Putamen (tissue), 1 donor: ENCODE results near the gene NOS2.
"Not testable (repeated sequence)": the region's sequence is repeated elsewhere in the genome, so short reads cannot be mapped to it uniquely, and the experiment has no call there.

Experiments
- DNase-seq: peaks from one replicate; pipeline ENCODE4 v3.0.0-alpha.2; 2016; ENCODE audit warnings: low spot score

NOS2 gene

DNA sequence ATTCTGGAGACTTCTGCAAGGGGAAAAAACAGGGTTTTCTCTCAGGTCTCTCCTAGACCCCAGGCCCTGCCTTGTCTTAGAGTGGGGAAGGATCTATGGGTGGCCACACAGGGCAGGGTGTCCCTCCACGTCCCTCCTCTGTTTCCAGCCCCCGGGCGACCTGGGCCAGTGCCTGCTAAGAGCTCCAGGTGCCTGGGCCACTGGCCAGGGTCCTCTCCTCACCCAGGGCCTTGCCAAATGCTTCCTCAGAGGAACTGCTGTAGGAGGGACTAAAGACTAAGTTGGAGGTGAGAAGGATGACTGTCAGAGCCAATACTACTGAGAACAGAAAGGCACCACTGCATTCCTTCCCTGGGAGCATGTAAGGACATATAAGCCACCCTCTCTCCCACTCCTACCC is 11.4 kb downstream of the NOS2 start:
- no peak for DNase-seq

DNA sequence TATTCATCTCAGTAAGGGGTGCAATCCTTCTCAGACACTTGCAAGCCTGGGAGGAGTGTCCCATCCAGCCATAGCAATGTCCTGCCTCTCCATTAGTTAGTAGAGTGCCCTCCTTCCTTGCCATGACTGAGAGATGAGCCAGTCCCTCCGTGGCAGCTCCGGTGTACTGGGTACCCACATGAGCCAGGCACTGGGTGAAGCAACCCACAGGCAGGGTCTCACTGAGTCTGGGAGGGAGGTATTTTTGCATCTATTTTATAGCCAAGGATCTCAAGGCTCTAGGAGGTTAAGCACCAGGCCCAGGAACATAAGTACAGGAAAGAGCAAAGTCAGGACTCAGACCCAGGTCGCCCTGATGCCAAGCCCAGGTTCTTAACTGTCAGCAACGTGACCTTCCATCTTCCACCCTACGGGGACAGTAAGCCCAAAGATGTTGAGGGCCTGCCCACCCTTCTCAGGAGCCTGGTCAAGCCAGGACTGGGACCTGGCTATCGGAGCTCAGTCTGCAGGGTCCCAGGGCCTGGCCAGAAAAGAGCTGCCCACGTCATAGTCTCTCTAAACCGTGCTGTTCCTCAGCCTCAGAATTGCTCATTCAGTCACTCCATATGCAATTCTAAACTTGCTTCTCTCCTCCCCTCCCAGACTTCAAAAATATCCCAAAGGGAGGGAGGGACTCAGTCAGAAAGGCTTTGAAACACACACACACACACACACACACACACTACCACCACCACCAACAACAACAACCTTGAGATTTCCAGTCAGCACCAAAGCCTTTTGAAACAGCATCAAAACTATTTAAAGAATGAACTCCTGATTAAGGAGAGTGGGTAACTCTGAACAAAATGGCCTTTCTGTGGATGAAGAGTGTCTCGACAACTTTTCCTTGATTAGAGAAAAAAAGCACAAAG is 16.6 kb downstream of the NOS2 start:
- DNase-seq = no peak

DNA sequence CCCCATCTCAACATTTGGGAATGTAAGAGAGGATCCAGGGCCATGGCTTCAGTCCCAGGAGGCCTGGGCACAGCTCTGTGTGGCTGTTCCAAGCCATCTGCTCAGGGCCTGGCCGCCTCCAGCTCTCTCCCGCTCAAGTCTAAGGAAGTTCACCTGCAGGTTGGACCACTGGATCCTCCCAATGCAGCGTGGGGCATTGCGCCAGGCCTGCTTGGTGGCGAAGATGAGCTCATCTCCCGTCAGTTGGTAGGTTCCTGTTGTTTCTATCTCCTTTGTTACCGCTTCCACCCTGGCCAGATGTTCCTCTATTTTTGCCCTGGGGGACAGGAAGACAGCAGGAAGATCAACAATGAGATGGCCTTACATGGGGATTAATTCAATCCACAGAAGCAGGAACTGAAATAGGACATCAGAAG is 17.5 kb downstream of the NOS2 start:
- DNase-seq = no peak

DNA sequence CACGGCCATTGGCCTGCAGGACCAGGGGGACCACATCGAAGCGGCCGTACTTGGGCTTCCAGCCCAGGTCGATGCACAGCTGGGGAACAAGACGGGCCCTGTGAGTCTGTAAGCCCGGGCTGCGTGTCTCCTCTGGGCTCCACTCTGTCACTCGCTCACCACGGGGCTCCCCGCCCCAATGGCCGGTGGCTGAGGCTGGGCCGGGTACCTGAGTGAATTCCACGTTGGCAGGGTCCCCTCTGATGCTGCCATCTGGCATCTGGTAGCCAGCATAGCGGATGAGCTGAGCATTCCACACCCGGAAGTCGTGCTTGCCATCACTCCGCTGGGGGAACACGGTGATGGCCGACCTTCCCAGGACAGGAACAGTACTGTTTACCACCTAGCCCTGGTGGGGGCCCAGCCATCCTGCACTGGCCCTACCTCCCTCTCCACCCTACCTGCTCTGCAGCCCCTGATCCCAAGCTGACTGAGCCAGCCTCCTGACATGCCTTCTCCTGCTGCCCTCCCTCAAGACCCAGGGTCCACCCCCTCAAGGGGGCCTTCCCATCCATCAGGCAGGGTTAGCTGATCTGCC is 19.4 kb downstream of the NOS2 start:
- no peak for DNase-seq

DNA sequence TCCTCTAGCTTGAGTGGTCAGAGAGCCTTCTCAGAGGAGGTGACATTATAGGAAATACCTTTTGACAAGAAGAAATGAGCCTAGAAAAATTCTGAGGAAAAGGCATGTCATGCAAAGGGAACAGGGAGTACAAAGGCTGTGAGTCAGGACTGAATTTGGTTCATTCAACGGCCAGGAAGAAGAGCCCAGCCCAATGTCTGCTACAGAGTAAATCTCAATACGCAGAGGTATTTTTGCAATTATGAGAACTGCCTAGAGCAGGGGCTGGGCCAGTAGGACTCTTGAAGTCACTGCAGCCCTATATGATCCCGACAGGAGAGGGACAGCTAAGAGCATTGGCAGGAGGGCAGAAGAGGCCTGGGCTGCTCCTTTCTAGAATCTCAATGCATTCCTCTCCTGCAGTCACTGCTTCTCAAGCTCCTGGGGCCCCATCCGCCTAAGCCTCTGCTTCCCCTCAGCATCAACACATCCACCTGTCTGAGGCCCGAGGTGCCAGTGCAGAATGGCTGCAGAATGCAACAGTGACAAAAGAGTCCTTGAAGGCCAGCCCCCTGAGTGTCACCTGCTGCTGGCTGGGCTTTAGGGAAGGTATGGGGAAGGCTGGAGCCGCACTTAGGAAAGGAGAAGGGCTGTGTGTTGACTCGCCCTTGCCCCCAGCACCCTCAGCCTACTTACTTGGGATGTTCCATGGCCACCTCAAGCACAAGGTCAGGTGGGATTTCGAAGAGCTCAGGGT is 20.1 kb downstream of the NOS2 start:
- DNase-seq = no peak

DNA sequence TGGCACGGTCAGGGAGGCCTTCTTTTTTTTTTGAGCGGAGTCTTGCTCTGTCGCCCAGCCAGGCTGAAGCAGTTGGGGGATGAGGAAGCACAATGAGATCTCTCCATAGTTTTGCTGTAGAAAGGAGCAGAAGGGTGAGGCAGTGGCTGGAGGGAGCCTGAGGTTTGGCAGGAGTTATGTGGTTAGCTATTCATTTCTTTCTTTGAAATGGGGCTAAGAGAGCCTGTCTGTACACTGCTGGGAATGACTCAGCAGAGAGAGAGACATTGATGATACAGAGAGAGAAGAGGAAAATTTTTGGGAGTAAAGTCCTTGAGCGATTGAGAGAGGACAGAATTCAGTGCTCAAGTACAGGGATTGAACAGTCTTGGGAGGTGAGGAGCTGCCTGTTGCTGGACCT is 22.1 kb downstream of the NOS2 start:
- no peak for DNase-seq

DNA sequence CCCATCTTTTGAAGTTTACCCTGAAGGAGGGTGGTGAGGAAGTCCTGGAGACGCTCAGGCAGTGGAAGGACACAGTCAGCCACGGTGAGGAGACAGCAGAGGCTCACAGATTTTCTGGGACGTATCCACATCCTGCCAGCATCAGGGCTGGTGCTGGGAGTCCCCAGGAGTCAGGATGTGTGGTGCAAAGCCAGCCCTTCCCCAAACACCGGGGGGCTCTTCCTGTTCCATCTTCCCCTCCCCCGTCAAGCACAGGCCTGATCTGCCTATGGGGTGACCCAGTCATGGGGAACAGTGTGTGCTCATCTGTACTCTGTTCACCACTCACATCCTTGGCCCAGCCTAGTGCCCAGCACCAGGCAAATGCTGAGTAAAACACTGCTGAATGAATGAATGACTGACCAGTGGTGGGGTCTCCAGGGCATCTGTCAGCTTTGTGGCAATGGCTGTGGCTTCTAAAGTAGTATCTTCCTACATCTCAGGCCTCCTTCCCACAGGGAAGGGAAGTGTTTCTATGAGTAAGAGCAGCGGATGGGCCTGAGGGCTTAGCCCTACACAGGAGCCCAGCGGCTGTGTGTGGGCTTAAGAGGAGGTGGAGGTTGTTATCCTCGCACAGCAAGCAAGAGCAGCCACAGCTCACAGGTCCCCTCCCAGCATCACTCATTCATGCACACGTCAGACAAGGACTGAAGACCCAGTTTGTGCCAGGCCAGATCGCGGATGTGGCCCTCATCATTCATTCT is 23.3 kb downstream of the NOS2 start:
- DNase-seq = no peak

DNA sequence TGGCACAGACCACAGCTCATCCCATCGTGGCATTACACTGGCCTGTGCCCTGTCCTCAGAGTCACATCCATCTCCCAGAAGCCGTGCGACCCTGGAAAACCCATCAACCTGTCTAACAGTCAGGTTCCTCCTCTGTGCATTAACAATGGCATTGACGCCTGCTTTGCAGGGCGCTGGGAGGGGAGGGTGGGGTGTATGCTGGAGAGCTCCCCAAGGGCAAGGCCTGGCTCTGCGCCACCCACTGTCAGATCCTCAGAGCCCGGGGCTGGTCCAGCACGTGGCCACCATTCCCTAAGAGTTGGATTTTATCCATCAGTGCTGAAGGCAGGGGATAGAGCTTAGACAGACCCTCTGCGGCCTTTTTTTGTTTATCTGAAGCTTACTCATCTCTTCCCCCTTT is 28.7 kb downstream of the NOS2 start:
- DNase-seq = no peak

DNA sequence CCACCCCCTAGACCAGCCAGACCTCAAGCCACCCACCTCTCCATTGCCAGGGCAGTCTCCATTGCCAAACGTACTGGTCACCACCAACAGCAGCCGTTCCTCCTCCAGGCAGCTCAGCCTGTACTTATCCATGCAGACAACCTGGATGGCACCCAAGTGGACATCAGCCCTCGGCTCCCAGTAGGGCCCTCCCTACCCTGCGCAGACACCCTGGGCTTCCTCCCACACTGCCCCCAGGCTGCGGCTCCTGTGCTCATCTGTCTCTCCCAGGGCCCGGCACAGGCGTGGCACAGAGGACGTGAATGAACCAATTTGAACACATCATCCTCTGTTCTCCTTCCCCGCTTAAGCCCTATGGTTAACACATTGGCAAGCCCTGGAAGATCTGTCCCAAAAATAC is 29.5 kb downstream of the NOS2 start:
- no peak for DNase-seq

DNA sequence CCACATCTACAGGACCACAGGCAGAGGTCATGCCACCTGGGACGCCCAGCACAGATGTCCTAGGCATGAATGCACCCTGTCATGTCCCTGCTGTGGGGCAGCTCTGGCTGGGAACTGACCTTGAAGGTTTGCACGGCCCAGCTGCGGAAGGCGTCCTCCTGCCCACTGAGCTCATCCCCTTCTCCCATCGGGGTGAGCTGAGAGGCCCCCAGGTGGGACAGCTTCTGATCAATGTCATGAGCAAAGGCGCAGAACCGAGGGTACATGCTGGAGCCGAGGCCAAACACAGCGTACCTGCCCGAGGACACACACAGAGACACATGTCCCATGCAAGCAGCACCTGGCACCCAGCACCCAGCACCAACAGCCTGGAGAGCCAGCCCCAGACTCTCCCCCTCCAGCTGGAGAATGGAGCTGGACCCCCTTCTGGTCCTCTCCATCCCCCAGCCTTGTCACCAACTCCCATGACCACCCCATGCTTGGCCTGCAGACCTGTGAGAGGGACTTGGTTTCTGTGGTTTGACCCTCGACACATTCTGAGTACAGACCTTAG is 31.4 kb downstream of the NOS2 start:
- DNase-seq = no peak

DNA sequence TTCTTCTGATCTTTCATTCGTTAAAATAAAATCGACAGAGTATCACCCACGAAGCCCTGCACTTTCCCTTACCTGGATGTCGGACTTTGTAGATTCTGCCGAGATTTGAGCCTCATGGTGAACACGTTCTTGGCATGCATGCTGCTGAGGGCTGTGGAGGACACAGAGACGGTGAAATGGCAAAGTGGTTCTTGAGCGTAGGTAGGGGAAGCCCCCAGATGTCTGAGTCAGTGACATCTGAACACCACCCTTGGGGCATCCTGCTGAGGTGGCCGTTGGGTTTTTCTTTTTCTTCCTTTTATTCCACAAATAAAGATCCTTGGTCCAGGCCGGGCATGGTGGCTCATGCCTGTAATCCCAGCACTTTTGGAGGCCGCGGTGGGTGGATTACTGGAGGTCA is 33.9 kb downstream of the NOS2 start:
- no peak for DNase-seq

DNA sequence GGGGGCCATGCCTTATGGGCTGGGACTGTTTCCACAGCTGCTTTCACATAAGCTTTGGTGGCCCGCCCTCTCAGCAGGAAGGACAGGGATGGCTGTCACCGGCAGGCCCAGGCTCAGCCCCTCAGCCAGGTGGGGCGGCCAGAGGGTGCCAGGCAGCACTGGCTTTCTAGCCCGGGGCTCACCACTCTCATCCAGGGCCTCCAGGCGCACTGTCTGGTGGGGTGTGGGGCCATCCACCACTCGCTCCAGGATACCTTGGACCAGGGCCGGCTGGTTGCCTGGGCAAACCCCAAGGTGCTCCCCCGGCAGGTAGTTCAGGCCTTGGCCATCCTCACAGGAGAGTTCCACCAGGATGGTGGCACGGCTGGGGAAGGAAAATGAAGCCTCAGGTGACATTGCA is 35.0 kb downstream of the NOS2 start:
- DNase-seq = no peak

DNA sequence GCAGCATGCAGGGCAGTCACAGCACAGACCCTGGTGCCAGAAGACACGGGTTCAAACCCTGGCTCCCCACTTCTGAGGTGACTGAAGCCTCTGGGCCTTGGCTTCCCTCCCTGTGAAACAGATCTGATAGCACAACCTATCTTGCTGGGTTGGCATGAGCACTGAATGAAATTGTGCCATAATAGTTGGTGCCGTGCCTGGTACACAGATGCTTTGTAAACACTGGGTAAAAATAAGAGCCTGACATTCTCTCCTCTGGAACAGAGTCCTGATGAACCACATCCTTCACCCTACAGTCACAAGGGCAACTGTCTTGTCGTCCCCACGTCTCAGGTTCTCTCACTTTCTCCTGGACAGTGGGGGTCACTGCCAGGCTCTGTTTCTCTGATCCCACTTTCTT is 35.7 kb downstream of the NOS2 start:
- DNase-seq = no peak

DNA sequence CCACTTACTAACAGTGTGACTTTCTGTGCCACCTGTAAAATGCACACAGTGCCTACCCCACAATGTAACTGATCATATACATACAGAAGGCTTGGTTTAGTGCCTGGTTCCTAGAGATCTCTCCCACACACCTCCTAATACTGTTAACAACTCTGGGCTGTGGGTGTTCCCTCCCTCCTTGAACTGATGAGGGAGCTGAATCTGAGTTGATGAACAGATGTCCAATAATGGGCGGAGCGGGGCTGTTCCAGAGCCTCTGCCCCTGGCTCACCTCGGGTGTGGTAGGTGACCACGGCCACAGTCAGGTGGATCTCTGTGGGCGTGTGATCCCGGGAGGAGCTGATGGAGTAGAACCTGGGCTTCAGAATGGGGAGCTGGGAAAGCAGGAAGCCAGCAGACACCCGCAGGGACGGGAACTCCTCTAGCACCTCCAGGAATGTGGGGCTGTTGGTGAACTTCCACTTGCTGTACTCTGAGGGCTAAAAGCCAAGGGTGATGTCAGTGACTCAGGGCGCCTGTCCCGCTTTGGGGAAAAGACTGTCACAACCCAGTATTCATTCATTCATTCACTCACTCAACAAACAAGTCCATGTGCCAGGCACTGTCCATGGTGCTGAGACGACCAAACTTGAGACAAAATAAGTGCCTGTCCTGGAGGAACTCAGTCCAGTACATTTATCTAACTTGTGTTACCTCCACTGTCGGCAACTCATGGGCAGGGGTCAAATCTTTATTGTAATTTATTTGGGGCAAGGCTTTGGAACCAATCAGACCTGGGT is 37.6 kb downstream of the NOS2 start:
- no peak for DNase-seq

DNA sequence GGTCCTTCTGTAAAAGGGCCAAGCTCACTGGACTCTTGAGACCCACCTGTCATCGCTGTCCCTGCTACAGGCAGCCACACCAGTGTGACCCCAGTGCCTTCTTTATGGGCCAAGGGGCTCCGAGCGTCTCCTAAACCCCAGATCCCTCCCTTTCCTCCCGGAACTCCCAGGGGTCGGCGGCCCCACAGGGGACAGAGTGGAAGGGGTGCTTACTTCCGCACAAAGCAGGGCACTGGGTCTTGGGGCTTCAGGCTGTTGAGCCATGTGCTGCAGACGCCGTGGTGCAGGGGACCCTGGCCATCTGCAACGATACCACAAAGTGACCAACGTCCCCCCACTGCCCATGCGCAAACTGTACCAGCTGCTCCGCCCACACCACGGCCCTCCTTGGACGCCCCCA is 39.4 kb downstream of the NOS2 start:
- DNase-seq = not testable (repeated sequence)

DNA sequence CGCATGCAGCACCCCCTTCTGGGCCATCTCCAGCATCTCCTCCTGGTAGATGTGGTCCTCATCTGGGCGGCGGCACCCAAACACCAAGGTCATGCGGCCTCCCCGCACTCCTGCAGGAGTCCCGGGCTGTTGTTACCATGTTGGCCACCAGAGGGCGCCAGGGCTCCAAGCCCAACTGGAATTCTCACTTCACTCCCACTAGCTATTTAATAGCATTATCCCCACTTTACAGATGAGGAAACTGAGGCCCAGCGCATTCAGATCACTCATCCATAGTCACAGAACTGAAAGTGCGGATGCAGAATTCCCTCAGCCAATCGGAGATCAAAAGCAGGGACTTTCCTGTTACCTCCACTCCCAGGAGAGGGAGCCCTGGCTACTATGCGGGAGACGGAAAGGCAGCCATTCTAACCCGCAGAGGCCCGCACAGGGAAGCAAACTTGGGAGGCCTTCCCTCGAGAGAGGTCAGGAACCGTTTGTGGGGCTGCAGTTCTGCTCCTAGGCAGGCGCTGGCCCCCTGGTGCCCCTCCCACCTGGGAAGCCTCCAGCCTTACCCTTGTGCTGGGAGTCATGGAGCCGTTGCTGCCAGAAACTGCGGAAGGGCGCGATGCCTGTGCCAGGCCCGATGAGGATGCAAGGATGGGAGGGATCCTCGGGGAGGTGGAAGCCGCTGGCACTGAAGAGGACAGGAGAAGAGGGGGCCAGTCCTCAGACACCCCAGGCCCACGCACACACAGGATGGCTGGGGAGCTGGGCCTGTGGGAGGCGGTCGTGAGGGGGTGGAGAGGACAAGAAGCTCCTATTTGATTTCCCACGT is 40.1 kb downstream of the NOS2 start:
- DNase-seq = peak; percentile 11

DNA sequence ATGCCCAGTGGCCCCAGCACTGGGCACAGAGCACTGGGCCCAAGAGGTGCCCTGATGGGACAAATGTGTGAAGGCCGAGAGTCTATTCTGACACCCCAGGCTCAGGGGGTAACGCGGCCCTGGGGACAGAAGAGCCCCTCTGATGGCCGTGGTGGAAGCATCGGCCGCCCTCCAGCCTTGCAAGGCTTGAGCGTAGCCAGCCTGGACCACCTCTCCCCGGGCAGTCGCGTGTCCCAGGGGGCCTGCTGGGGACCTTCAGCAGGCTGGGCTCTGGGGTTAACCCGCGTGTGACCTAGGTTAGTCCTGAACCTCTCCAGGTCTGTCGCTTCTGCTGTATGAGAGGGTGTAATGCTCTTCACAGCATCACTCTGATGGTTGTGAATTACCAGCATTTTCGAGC is 40.8 kb downstream of the NOS2 start:
- no peak for DNase-seq

DNA sequence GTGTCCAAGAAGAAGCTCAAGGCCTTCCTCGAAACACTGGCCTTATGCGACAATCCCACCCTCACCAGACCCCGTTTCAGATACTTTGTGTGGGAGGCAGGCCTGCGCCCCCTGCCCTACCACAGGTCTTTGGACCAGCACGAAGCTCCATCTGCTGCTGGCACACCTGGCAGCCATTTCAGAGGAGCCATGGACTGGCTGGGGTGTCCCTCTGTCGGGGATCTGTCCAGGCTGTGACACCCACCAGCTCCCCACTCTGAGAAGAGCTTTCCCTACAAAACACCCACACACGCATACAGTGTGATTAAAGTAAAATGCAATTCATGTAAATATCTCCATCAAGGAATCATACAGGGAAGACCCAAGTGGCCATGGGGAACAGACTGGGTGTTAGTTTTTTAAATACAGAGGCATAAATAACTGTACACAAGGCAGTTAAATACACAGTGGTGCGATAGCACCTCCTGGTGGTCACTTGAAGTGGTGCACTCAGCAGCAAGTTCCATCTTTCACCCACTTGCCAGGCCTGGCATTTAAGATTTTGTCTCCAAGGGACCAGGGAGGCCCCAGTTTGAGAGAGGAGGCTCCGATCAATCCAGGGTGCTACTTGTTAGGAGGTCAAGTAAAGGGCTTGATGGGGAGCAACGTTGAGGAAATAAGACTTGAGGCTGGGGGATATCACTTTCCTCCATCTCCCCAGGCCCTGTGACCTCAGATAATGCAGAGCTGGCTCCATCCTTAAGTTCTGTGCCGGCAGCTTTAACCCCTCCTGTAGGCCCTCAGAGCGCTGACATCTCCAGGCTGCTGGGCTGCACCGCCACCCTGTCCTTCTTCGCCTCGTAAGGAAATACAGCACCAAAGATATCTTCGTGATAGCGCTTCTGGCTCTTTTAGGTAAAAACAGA is 43.6 kb downstream of the NOS2 start:
- DNase-seq = no peak
